ENCODE measurements around the gene FAAP20.

The FAAP20 gene

GRCh38 chr1:2194319-2194897 is at the start of gene FAAP20:
Gene FAAP20 (minus strand): TSS chr1:2194772. CDS start chr1:2194749, 23 bp downstream.
- peak; percentile 68 to 72 for DNase-seq

DNA sequence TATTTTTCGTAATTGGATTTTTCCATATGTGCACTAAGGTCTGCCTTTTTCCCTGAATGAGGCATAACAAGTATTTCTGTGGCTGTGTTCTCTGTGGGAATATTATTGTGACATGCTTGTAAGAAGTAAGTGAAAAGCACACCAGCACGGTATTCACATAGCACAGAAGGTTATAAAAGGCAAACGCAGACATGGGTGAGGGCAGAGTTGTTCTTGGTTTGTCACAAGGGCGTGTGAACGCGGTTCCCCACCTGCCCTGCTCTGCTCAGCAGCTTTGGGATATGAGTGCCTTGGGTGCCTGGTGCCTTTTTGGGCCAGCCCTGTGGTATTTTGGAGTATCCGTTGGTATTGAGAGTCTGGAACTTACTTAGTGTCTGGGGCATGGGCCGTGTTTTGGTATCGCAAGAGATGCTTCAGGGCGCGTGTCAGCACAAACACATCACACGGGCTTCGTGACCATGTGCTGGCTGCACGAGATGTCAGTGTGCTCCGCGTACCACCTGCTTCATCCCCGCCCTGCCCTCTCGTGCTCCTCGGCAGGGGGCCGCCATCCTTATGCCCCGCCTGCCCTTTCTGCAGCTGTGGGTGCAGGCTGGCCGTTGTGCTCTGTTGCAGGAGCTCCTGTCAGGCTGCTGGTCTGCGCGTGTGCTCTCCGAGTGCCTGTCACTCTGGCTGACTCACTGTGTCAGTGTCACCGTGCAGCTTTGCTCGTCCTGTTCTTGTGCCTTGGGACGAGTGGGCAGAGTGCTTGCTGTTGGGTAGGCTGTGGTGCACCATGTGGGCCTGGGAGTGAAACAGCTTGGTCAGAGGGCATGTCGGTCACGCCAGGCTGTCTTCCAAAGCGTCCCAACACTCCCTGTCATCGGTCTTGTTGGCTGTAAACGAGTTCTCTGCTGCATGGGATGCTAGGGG is 48.5 kb upstream of the FAAP20 start:
- no peak for DNase-seq

- no peak for DNase-seq
Observed at GRCh38 chr1:2241820-2242219, 47.2 kb upstream of the FAAP20 start.

GRCh38 chr1:2240270-2241156 is 45.9 kb upstream of the FAAP20 start:
- DNase-seq = peak in 1 of 2 experiments; percentile 32

DNA sequence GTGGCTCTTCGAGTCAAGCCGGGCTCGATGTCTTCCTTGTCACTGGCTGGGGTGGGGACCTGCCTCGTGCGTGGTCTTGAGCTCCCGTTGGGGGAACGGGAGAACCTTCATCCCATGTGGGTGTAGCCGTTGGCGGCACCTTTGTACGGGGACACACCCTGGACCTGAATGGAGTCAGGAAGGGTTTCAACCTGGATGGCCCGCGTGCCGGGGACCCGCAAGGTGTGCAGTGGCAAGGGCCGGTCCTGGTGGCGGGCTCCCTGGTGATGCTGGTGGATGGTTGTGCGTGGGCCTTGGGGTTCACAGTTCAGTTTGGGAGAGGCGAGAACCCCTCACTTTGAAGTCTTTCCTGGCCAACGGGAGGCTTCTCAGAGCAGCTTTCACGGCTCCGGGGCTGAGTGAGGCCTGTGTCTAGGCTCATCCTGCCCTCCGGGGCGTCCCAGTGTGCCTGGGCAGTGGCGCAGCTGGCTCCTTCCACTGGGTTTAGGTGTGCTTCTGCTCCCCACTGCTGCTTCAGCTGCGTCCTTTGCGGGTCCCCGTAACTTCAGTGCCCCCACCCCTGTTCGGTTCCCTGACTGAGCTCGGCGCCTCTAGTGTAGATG is 44.9 kb upstream of the FAAP20 start:
- DNase-seq = no peak

GRCh38 chr1:2239013-2239370 is 44.4 kb upstream of the FAAP20 start:
- no peak for DNase-seq

GRCh38 chr1:2238361-2239012 is 43.9 kb upstream of the FAAP20 start:
- DNase-seq = no peak

- no peak for DNase-seq
Observed at GRCh38 chr1:2237773-2238172, 43.2 kb upstream of the FAAP20 start.

- peak in 1 of 2 experiments; percentile 41 for DNase-seq
Observed at GRCh38 chr1:2236695-2237677, 42.4 kb upstream of the FAAP20 start.

DNA sequence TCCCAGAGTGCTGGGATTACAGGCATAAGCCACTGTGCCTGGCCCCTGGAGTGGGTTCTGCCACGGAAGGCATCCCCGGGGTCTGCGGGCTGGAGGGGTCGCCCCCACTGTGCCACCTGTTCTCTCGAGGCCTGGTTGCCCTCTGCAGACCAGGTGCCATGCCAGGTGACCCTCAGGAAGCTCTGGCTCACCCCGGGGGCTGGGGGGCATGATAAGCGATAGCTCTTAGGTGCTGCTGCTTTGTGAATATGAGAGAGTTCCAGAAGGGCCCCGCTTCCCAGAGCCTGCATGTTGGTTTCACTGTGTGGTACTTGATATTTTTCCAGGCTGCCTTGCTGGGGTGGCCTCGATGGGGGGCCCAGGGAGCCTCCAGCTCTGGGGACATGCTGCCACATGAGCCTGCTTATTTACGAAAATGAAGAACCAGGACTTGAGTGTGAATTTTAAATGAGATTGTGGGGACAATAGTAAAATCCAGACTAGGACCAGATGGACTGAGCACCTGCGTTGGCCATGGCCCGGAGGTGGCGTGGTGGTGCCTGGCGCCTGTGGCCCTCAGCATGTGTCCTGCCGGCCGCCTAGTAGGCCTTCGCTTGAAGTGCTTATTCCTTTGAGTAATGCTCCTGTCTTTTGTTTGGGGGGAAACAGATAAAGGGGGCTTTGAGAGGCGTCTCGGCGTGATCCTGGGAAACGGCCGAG is 40.9 kb upstream of the FAAP20 start:
- no peak for DNase-seq

- DNase-seq = no peak
Observed at GRCh38 chr1:2234762-2235113, 40.2 kb upstream of the FAAP20 start.

GRCh38 chr1:2233997-2234761 is 39.6 kb upstream of the FAAP20 start:
- peak; percentile 39 to 51 for DNase-seq

DNA sequence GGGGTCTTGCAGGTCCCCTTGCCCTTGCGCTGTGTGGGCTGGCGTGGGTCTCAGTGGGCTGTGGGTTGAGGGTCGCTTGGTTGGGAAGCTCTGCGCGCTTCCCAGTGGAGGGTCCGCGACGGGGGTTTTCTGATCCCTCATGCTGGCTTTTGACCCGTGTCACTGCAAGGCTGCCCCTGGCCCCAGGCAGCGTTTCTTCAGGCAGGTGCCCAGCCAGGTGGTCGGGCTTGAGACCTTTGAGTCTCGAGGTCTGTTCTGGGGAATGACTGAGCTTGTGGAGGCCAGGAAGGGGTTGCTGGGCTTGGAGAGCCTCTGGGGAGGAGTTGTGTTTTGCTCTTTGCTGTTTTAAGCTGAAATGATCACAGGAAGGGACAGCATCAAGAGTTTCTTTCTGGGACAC is 38.9 kb upstream of the FAAP20 start:
- DNase-seq = no peak

GRCh38 chr1:2232916-2233438 is 38.4 kb upstream of the FAAP20 start:
- no peak for DNase-seq

- DNase-seq = no peak
Observed at GRCh38 chr1:2232255-2232915, 37.8 kb upstream of the FAAP20 start.

- DNase-seq = peak; percentile 67 to 71
Observed at GRCh38 chr1:2231532-2232254, 37.1 kb upstream of the FAAP20 start.

GRCh38 chr1:2230781-2231531 is 36.4 kb upstream of the FAAP20 start:
- DNase-seq = peak in 1 of 2 experiments; percentile 30

Measured in stimulated activated CD4-positive, alpha-beta T cell treated with anti-CD3 and anti-CD28 coated beads, Interleukin-4, amount 100 ng/mL, for 4 hours (primary cell).